Stimulated activated CD4-positive, alpha-beta T cell treated with anti-CD3 and anti-CD28 coated beads, Interleukin-4, amount 100 ng/mL, for 48 hours (primary cell): ENCODE data around the gene MAPK1IP1L.
"Not testable (repeated sequence)": the region's sequence is repeated elsewhere in the genome, so short reads cannot be mapped to it uniquely, and the experiment has no call there.

ENCODE experiments used
- DNase-seq, 2 donors: peaks; one replicate each; pipeline ENCODE4 v3.0.0-alpha.2; 2020; ENCODE audit warnings: low read depth in 2 of 2

MAPK1IP1L gene

GRCh38 chr14:55051423-55052268 is at the start of gene MAPK1IP1L:
MAPK1IP1L (plus strand) TSS chr14:55051647; CDS start chr14:55061684, 10,037 bp downstream.
- DNase-seq: peak; percentile 84 to 86

GRCh38 chr14:55005071-55005470 is 46.4 kb upstream of the MAPK1IP1L start:
- no peak for DNase-seq

GRCh38 chr14:55015006-55015405 is 36.4 kb upstream of the MAPK1IP1L start:
- DNase-seq: no peak

DNA sequence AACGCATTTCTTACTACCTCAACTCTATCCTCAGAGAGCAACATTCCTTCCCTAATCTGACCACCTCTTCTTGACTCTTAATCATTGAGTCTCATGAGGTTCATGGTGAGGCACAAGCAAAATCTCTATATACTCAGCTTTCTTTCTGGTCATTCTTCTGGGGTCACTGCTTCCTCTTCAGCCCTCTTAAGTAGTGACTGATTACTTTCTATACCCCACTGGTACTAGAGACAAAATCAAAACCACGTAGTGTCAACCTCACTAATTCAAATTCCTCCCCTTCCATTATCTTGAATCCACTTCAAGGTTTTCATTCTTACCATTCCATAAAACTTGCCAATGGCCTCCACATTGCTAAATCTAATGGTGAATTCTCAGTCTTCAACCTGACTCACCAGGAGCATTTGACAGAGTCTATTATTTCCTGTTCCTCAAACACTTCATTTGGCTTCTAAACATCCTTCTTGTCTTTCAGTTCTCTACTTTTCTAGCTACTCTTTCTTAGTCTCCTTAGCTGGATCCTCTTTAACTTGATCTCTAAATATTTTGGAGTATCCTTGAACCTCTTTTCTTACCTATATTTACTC is 31.4 kb upstream of the MAPK1IP1L start:
- DNase-seq: no peak

GRCh38 chr14:55024365-55024764 is 27.1 kb upstream of the MAPK1IP1L start:
- not testable (repeated sequence) for DNase-seq

GRCh38 chr14:55025948-55026347 is 25.5 kb upstream of the MAPK1IP1L start:
- no peak for DNase-seq

GRCh38 chr14:55026441-55026792 is 25.0 kb upstream of the MAPK1IP1L start:
- no peak for DNase-seq

- peak; percentile 97 for DNase-seq
Measured at GRCh38 chr14:55026793-55027561, 24.5 kb upstream of the MAPK1IP1L start, which contains the start of the genes SOCS4 and WDHD1. SOCS4 (plus strand) TSS chr14:55027236; CDS start chr14:55043042, 15,806 bp downstream. WDHD1 (minus strand) TSS chr14:55027099; CDS start chr14:55026787, 312 bp downstream.

- DNase-seq: no peak
Measured at GRCh38 chr14:55028066-55028465, 23.4 kb upstream of the MAPK1IP1L start.

DNA sequence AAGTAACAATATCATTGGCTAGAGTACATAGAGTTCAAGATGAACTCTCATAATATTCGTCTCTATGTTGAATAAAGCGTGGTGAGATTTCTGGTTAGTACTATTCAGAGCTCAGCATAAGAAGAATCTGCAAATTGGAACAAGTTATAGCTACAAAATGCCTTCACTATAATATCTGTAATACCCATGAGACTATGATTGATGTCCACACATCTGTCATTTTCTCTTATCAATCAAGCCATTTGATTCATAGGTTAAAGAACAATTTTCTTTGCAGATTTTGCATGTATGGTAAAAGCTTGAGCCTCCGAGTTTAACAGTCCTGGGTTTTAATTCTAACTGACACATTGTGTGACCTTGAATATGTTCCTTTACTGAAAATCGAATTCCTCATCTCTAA is 23.0 kb upstream of the MAPK1IP1L start:
- DNase-seq: no peak

DNA sequence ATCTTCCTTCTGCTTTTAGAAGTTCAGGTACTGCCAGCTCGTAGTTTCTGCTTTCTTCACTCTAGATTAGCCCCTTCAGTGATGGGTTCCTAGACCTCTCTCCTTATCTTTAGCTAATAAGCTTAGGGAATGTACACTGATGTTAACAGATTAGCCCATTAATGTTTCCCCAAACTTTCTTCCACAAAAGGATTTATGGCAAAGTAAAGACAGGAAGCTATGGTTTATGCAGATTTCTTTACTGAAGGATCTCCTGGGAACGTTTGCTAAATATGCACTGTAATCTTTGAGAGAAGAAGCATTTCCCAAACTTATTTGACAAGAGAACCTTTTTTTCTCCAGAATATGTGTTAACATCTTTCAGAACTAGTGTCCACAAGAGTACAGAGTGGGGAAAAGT is 20.3 kb upstream of the MAPK1IP1L start:
- DNase-seq: no peak

- not testable (repeated sequence) for DNase-seq
Measured at GRCh38 chr14:55037995-55038394, 13.5 kb upstream of the MAPK1IP1L start.

DNA sequence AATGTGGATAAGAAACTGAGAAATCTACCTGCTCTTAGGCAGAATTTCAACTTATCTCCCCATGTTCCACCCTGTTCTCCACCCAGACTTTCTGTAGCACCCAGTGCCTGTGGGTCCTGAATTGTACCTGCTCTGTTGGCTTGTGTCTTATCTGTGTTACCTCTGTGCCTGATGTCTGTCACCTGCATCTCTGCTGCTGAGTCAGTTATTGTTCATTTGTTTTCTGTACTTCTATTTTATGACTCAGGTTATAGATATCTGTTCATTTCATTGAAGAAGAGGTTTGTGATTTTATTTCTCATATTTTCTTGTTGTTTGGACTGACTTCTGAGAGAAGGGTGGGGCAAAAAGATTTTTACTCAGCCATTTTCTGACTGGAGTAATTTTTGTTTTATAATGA is 12.7 kb upstream of the MAPK1IP1L start:
- DNase-seq: no peak

- DNase-seq: no peak
Measured at GRCh38 chr14:55043528-55043927, 7.9 kb upstream of the MAPK1IP1L start.

DNA sequence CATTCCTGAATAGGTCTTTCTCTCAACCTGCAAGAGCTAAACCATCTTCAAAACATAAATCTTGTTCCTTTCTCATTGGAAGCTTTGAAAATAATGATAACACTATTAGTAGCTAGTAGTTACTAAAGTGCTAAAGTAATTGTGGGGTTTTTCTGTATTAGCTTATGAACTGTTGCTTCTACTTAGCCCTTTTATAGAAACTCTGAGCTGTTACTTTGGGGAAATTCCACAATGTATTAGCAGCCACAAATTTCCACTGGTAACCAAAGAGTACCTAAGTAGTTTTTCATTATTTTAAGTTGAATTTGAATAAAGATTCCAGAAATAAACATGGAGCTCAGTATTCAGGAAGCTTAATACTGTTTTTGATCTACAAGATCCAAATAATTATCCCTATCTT is 6.4 kb upstream of the MAPK1IP1L start:
- DNase-seq: no peak

GRCh38 chr14:55047301-55048053 is 4.0 kb upstream of the MAPK1IP1L start:
- DNase-seq: no peak

GRCh38 chr14:55048900-55049436 is 2.5 kb upstream of the MAPK1IP1L start:
- no peak for DNase-seq

DNA sequence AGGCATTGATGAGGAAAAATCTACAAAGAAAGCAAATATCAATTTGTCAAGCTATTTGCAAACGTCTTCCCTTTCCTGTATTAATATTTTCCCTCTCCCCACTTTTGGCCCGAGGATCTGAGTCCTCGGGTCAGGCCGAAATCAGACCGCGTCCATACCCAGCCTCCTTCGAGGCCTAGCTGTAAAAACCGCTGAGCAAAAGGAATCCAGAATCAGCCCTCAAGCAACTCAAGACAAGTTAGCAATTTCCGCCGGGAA is 353 bp upstream of the MAPK1IP1L start:
- DNase-seq: no peak

- no peak for DNase-seq
Measured at GRCh38 chr14:55052269-55052930, 953 bp downstream of the MAPK1IP1L start.

DNA sequence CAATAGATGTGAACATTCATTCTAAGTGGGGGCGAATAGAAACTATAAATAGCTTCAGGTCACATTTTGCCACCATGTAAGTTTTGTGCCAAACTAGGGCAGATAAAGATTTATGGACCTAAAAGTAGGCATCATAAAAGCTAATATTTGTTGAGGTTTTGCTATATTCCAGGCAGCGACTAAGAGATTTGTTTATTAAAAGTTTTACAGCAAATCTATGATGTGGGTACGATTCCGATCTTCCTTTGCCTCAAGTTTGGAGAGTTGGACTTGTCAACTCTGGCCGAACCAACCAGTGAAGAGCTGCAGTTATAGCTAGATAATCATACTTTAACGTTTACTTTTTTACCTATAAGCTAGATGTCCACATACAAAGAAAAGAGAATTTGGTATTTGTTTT is 1.6 kb downstream of the MAPK1IP1L start:
- DNase-seq: no peak

DNA sequence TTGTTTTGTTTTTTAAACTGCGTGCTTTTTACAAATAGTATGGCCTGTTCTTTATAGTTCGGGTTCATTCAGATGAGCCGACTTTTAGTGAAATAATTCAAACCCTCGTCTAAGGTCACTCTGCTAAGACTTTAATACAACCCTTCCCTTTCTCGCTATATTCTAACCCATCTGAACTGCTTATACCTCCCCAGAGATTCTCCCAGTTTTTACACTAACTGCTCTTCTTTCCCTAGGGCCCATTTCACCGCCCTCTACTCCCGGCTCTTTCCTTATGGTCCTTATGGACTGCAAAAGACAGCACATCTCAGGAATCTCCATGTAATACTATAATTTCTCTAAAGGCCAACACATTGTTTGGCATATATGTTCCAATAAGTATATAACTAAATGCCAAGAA is 2.1 kb downstream of the MAPK1IP1L start:
- no peak for DNase-seq
